ENCODE measurements around the gene STOML2.

DNA sequence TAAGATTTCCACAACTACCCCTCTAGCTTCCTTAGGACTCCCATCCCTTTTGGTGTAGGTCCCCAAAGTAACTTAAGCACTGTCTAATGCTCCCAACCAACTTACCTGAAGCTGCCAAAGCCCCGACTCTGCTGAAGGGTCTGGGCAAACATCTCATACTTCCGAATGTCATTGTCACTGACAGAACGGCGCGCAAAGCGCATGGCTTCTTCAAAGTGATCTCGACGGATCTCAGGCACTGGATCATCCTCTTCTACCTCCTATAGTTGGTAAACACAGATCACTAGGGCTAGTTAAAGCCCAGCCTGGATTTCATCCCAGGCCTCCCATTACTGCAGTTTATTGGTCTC lies 45.7 kb downstream of the STOML2 start:
- TF ChIP-seq CTCF (conservative IDR thresholded peaks at IDR 0.05; ENCODE audit: low read depth, low read length) (no peak), EZH2 (IDR thresholded peaks at IDR 0.05; ENCODE audit: low read length, unreplicated experiment) (no peak)
